ENCODE data around the gene TMEM120B. TPM values are rescaled to one million over a fixed set of nuclear protein-coding genes. Genes with fewer than 3 reads are reported as not detected.

TMEM120B gene
- total RNA-seq, 4 donors from 2014 or later: 3.5 to 7.2 (median 5.1) TPM

- DNase-seq (ENCODE audit: low spot score in 2 of 2): no peak
- no peak for TF ChIP-seq CTCF (IDR thresholded peaks at IDR 0.05)
- no peak for TF ChIP-seq POLR2A (IDR thresholded peaks at IDR 0.05)
- intact Hi-C loops (cut with DNase I; ENCODE audit: low total_unique reads): no loop called here
- H3K4me3 ChIP-seq (ENCODE audit: low read depth, poor library complexity, severe bottlenecking): no peak overlapping the region
- 55 to 58% methylated on average over 17 of the region's 17 CpGs for WGBS, 2 donors
These were observed 36.2 kb downstream of the TMEM120B start for GRCh38 chr12:121748571-121749265.

- TF ChIP-seq CTCF (IDR thresholded peaks at IDR 0.05) (no peak), POLR2A (IDR thresholded peaks at IDR 0.05) (no peak)
- 88 to 92% methylated on average over 10 of the region's 10 CpGs for WGBS, 2 donors
- no peak for DNase-seq (ENCODE audit: low spot score in 2 of 2)
- no peak overlapping the region for H3K4me3 ChIP-seq (ENCODE audit: low read depth, poor library complexity, severe bottlenecking)
- intact Hi-C loops (cut with DNase I; ENCODE audit: low total_unique reads): no loop called here
These were observed 36.7 kb downstream of the TMEM120B start for GRCh38 chr12:121749267-121749666.

DNA sequence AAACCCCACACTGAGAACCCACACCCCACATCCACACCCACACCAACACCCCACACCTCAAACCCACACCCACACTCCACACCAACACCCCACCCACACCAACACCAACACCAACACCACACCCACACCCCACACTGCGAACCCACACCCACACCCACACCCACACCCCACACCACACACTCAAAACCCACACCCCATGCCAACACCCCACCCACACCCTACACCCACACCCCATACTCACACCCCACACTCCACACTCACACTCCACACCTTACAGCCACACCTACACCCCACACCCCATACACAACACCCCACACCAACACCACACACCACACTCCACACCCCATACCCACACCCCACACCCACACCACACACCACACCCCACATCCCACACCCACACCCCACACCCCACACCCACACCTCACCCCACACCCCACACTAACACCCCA is 38.0 kb downstream of the TMEM120B start:
- 5 to 37% methylated on average over 1 of the region's 1 CpG for WGBS, 2 donors
- TF ChIP-seq POLR2A (IDR thresholded peaks at IDR 0.05) (no peak), CTCF (IDR thresholded peaks at IDR 0.05) (no peak)
- no peak for DNase-seq (ENCODE audit: low spot score in 2 of 2)
- intact Hi-C loops (cut with DNase I; ENCODE audit: low total_unique reads): no loop called here
- no peak overlapping the region for H3K4me3 ChIP-seq (ENCODE audit: low read depth, poor library complexity, severe bottlenecking)

DNA sequence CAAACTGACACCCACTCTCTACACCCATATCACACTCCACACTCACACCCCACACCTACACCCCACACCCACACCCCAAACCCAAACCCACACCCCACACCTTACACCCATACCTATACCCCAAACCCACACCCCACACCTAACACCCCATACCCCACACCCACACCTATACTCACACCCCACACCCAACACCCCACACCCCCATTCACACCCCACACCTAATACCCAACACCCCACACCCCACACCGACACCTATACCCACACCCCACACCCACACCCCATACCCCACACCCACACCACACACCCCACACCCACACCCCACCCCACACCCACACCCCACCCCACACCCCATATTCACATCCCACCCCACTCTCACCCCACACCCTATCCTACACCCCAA is 38.5 kb downstream of the TMEM120B start:
- TF ChIP-seq CTCF (IDR thresholded peaks at IDR 0.05): no peak
- TF ChIP-seq POLR2A (IDR thresholded peaks at IDR 0.05): no peak
- intact Hi-C loops (cut with DNase I; ENCODE audit: low total_unique reads): no loop called here

GRCh38 chr12:121751749-121752351 is 39.3 kb downstream of the TMEM120B start:
- no peak for TF ChIP-seq CTCF (IDR thresholded peaks at IDR 0.05)
- TF ChIP-seq POLR2A (IDR thresholded peaks at IDR 0.05): no peak
- 87 to 94% methylated on average over 12 of the region's 12 CpGs for WGBS, 2 donors
- intact Hi-C loops (cut with DNase I; ENCODE audit: low total_unique reads): no loop called here
- DNase-seq (ENCODE audit: low spot score in 2 of 2): no peak
- no peak overlapping the region for H3K4me3 ChIP-seq (ENCODE audit: low read depth, poor library complexity, severe bottlenecking)

More for the DNA sequence above, 38.5 kb downstream of the TMEM120B start:
- WGBS, 2 donors: 89 to 95% methylated on average over 1 of the region's 1 CpG
- no peak for DNase-seq (ENCODE audit: low spot score in 2 of 2)
- no peak overlapping the region for H3K4me3 ChIP-seq (ENCODE audit: low read depth, poor library complexity, severe bottlenecking)

Measured in lower leg skin (tissue), 4 donors.